Left lung (tissue), 10 donors: ENCODE results near the gene MATN4. TPM values are rescaled to one million over a fixed set of nuclear protein-coding genes. Genes with fewer than 3 reads are reported as not detected.
A peak's percentile ranks its signal among the peaks of the same experiment; 100 is the strongest.

ENCODE experiments used
- ATAC-seq: fragments of 200-7000 bp; cut with Tn5 transposase; one replicate; pipeline ENCODE4 v1.9.1; 2020; ENCODE audit warnings: moderate library complexity
- DNase-seq, 4 donors: peaks; one replicate each; pipeline ENCODE4 v3.0.0-alpha.2; 2013 to 2020
- H3K27ac ChIP-seq, 2 donors: fragments of 200-600 bp; sonication (generic) in 1 of 2; one replicate each; pipeline versions ENCODE4 v1.5.0 to v1.8.0; 2020 to 2021
- H3K27me3 ChIP-seq, 2 donors: fragments of 200-600 bp; sonication (generic) in 1 of 2; one replicate each; pipeline versions ENCODE4 v1.5.0 to v1.8.0; 2020 to 2021
- H3K36me3 ChIP-seq, 2 donors: fragments of 200-600 bp; sonication (generic) in 1 of 2; one replicate each; pipeline versions ENCODE4 v1.5.0 to v1.8.0; 2020 to 2021
- H3K4me1 ChIP-seq, 2 donors: fragments of 200-600 bp; one replicate each; pipeline ENCODE4 v1.8.0; 2021
- H3K4me3 ChIP-seq, 2 donors: fragments of 200-600 bp; sonication (generic) in 1 of 2; one replicate each; pipeline versions ENCODE4 v1.5.0 to v1.8.0; 2020 to 2021; ENCODE audit warnings: mild to moderate bottlenecking in 1 of 2
- H3K9me3 ChIP-seq, 2 donors: fragments of 200-600 bp; sonication (generic) in 1 of 2; one replicate each; pipeline versions ENCODE4 v1.5.0 to v1.8.0; 2020 to 2021
- intact Hi-C, 2 donors: fragments of 100-400 bp; cut with DNase I; formaldehyde crosslinking; loops; one replicate each; pipeline versions ENCODE4 v1.11.2 to v1.14.2; 2022
- polyA plus RNA-seq, 6 donors: library from polyadenylated mRNA; unstranded; fragments of 120-200 nt; gene quantifications; one replicate each; pipeline ENCODE4 v1.2.1, GENCODE V29; 2013; ENCODE audit not compliant: insufficient read length in 6 of 6
- total RNA-seq, 2 donors: library from RNA; stranded (reverse); fragmentation: NEBNext Ultra II Directional; extraction: Animal tissue kit (Norgen Biotek cat#: 25700); gene quantifications; one replicate each; pipeline ENCODE4 v1.2.1, GENCODE V29; 2021
- TF ChIP-seq, protein P1 (sequence below), 2 donors: fragments of 200-600 bp; sonication (generic) in 1 of 2; IDR thresholded peaks; one replicate each; pipeline versions ENCODE4 v1.5.0 to v1.8.0; 2021; ENCODE audit warnings: antibody characterized with exemption in 2 of 2
- donor health status: DM: no; HTN: yes; CAD: no.
- donor health status: DM: no; HTN: no; CAD: no.

Gene MATN4
- total and polyA plus RNA-seq, 8 donors, result 0.07 to 0.23 (median 0.13) TPM; not detected in 4

- H3K36me3 ChIP-seq, result no peaks in the 10 kb centered on the region
- no peaks in the 10 kb centered on the region for H3K27me3 ChIP-seq
- H3K4me1 ChIP-seq, result peaks cover 10 to 34% of the 10 kb centered on the region in 2 donors
- intact Hi-C loops, result no loop called here
- no peak overlapping the region for H3K27ac ChIP-seq
- TF ChIP-seq, protein P1, sequence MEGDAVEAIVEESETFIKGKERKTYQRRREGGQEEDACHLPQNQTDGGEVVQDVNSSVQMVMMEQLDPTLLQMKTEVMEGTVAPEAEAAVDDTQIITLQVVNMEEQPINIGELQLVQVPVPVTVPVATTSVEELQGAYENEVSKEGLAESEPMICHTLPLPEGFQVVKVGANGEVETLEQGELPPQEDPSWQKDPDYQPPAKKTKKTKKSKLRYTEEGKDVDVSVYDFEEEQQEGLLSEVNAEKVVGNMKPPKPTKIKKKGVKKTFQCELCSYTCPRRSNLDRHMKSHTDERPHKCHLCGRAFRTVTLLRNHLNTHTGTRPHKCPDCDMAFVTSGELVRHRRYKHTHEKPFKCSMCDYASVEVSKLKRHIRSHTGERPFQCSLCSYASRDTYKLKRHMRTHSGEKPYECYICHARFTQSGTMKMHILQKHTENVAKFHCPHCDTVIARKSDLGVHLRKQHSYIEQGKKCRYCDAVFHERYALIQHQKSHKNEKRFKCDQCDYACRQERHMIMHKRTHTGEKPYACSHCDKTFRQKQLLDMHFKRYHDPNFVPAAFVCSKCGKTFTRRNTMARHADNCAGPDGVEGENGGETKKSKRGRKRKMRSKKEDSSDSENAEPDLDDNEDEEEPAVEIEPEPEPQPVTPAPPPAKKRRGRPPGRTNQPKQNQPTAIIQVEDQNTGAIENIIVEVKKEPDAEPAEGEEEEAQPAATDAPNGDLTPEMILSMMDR (IDR thresholded peaks at IDR 0.05), result no peak
- ATAC-seq (no peak), DNase-seq (no peak)
- H3K4me3 ChIP-seq, result no peak overlapping the region
- H3K9me3 ChIP-seq, result no peaks in the 10 kb centered on the region
Measured at GRCh38 chr20:45257711-45258110, 50.4 kb downstream of the MATN4 start.

GRCh38 chr20:45257161-45257560 lies 50.9 kb downstream of the MATN4 start:
- Histone ChIP-seq H3K36me3 (no peaks in the 10 kb centered on the region), H3K4me3 (no peak overlapping the region), H3K4me1 (peaks cover 10 to 40% of the 10 kb centered on the region in 2 donors), H3K9me3 (no peaks in the 10 kb centered on the region), H3K27me3 (no peaks in the 10 kb centered on the region), H3K27ac (no peak overlapping the region)
- TF ChIP-seq, protein P1 (IDR thresholded peaks at IDR 0.05), result no peak
- DNase-seq (no peak), ATAC-seq (no peak)
- intact Hi-C loops, result no loop called here

DNA sequence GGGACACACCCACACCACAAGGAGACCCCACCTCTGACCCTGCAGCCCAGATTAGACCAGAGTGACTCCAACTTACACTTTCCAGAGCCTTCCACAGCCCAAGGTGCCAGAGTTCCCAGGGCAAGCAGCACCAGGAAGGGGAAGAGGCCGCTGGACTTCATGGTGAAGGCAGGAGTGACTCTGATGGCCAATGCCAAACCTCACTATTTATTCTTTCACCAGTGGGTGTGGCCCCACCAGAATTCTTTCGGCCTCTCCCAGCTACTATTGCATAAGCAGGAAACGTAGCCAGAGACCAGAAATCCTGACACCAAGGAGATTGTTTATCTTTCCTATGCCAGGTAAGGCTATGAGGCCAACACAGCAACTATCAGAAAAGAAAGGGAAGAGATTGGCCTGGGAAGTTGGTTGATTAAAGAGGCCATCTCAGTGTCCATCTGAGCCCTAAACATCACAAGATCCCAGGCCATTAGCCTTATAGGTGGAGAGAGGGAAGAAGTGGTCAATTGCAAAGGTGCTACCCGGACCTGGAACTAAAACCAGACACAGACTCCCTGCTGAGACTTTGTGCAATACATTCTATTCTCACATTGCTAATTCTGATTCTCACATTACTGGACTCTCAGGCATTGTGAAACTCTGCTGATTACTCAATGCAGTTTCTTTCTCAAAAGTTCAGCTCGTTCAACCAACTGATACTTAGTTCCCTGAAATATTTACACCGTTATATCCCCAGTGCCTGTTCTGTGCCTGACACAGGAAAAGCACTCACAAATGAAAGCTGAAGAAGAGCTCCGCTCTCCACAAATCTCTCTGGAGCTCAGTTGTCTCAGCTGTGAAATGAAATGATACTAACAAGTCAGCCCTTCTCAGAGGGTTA lies 53.5 kb downstream of the MATN4 start, which contains the start of gene SLPI:
Gene SLPI (minus strand): TSS at position 182 of the 880 bp plus-strand sequence. CDS start 21 bp downstream, at position 161.
- H3K27ac ChIP-seq, result peak within 1 kb of the TSS; percentile 78 to 86
- no peaks in the 10 kb centered on the region for H3K27me3 ChIP-seq
- intact Hi-C loops, result no loop called here
- H3K9me3 ChIP-seq, result no peaks in the 10 kb centered on the region
- H3K4me1 ChIP-seq, result peaks cover 10 to 53% of the 10 kb centered on the region in 2 donors
- TF ChIP-seq, protein P1 (IDR thresholded peaks at IDR 0.05), result no peak
- peak within 1 kb of the TSS; percentile 21 to 44 for H3K4me3 ChIP-seq
- ATAC-seq, result peak; percentile 87
- H3K36me3 ChIP-seq, result no peaks in the 10 kb centered on the region
- DNase-seq, result peak in 3 of 4 donors; percentile 35 to 58 (median 55)

DNA sequence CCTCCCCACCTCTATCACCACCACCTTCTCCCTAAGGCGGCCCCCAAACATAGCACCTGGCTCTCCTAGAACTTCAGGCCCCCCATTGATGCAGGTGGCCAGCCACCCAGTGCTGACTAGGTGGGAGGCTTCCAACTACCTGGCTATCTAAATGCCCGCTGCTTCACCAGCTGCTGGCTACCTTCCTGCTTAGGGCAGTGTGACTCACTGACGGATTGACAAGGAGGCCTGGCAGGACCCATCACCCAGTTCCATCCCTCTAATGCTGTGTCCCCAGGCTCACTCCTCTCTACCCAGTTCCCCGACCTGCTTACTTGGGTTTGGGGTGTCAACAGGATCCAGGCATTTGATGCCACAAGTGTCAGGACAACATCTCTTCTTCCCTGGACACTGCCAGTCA lies 54.8 kb downstream of the MATN4 start:
- TF ChIP-seq, protein P1 (IDR thresholded peaks at IDR 0.05), result no peak
- ATAC-seq (peak; percentile 42), DNase-seq (no peak)
- intact Hi-C loops, result no loop called here
- Histone ChIP-seq H3K36me3 (no peaks in the 10 kb centered on the region), H3K27ac (peak overlapping the region in 1 of 2 donors; percentile 86), H3K4me1 (peaks cover 10 to 54% of the 10 kb centered on the region in 2 donors), H3K9me3 (no peaks in the 10 kb centered on the region), H3K27me3 (no peaks in the 10 kb centered on the region), H3K4me3 (peak overlapping the region; percentile 21 to 44)

GRCh38 chr20:45251884-45252560 lies 56.1 kb downstream of the MATN4 start:
- H3K27ac ChIP-seq, result peak overlapping the region in 1 of 2 donors; percentile 86
- ATAC-seq, result no peak

More at GRCh38 chr20:45251884-45252560, 56.1 kb downstream of the MATN4 start:
- Histone ChIP-seq H3K4me1 (peaks cover 10 to 63% of the 10 kb centered on the region in 2 donors), H3K9me3 (no peaks in the 10 kb centered on the region), H3K27me3 (no peaks in the 10 kb centered on the region), H3K4me3 (peak overlapping the region; percentile 21 to 44), H3K36me3 (no peaks in the 10 kb centered on the region)
- intact Hi-C loops, result no loop called here
- TF ChIP-seq, protein P1 (IDR thresholded peaks at IDR 0.05), result no peak
- no peak for DNase-seq
